IMR-90 (cell line): ENCODE results near the gene SMAP1. TPM values are rescaled to one million over a fixed set of nuclear protein-coding genes. Genes with fewer than 3 reads are reported as not detected.

ENCODE experiments used
- ATAC-seq: fragments of 200-7000 bp; cut with Tn5 transposase; 2 replicates; pipeline ENCODE4 v1.9.1; 2020; ENCODE audit warnings: low read depth, mild to moderate bottlenecking, moderate library complexity
- BruUV-seq: library from RNA; stranded (reverse); fragments of 400-500 nt; replicated peaks from 2 replicates; lab custom pipeline; 2021; lab: Mats Ljungman, UMichigan
- CTCF ChIA-PET: fragments of 300-600 bp; formaldehyde crosslinking; extraction: SDS; loops from one replicate; lab custom pipeline; 2021; ENCODE audit warnings: antibody characterized with exemption; lab: Yijun Ruan, JAX
- POLR2A ChIA-PET: fragments of 300-600 bp; sonication (Branson Sonifier 250); formaldehyde crosslinking; loops from one replicate; lab custom pipeline; 2022; ENCODE audit warnings: antibody characterized with exemption; ENCODE audit not compliant: unreplicated experiment; lab: Charles Lee
- DNase-seq: peaks from one replicate; pipeline ENCODE4 v3.0.0; 2013
- H2AFZ ChIP-seq: replicated peaks from 2 replicates; pipeline ENCODE3; 2013; ENCODE audit warnings: low read length, mild to moderate bottlenecking; ENCODE audit not compliant: poor library complexity
- H2AK5ac ChIP-seq: 2 replicates; pipeline ENCODE4 v1.6.1; 2013; ENCODE audit warnings: low read depth, low read length, inconsistent platforms
- H2AK9ac ChIP-seq: replicated peaks from 2 replicates; pipeline ENCODE3; 2013; ENCODE audit warnings: mild to moderate bottlenecking, low read depth, low read length, moderate library complexity; ENCODE audit not compliant: poor library complexity
- H2BK120ac ChIP-seq: 2 replicates; pipeline ENCODE4 v1.6.1; 2013; ENCODE audit warnings: low read depth, low read length, inconsistent platforms
- H2BK15ac ChIP-seq: 3 replicates; pipeline ENCODE4 v1.6.1; 2013; ENCODE audit warnings: low read depth, low read length, inconsistent platforms
- H2BK20ac ChIP-seq: 2 replicates; pipeline ENCODE4 v1.6.1; 2013; ENCODE audit warnings: low read depth, mild to moderate bottlenecking, inconsistent platforms, low read length, moderate library complexity
- H2BK5ac ChIP-seq: 2 replicates; pipeline ENCODE4 v1.6.1; 2013; ENCODE audit warnings: mild to moderate bottlenecking, low read depth, low read length, inconsistent platforms; ENCODE audit not compliant: poor library complexity, severe bottlenecking
- H3K14ac ChIP-seq: replicated peaks from 2 replicates; pipeline ENCODE4 v1.6.1; 2013; ENCODE audit warnings: low read depth, low read length, inconsistent platforms
- H3K18ac ChIP-seq: 2 replicates; pipeline ENCODE4 v1.6.1; 2013; ENCODE audit warnings: low read depth, low read length, control low read depth
- H3K23ac ChIP-seq: 2 replicates; pipeline ENCODE4 v1.6.1; 2013; ENCODE audit warnings: low read depth, low read length, inconsistent platforms
- H3K27ac ChIP-seq: 2 replicates; pipeline ENCODE4 v1.5.1; 2013; ENCODE audit warnings: mild to moderate bottlenecking, control low read depth, low read length; ENCODE audit not compliant: insufficient read depth
- H3K27me3 ChIP-seq: 2 replicates; pipeline ENCODE4 v1.6.1; 2013; ENCODE audit warnings: low read length; ENCODE audit not compliant: control insufficient read depth, insufficient read depth
- H3K36me3 ChIP-seq: 2 replicates; pipeline ENCODE4 v1.6.1; 2013; ENCODE audit warnings: low read length, mixed read lengths; ENCODE audit not compliant: control insufficient read depth, insufficient read depth
- H3K4ac ChIP-seq: 2 replicates; pipeline ENCODE4 v1.6.1; 2013; ENCODE audit warnings: low read depth, low read length, inconsistent platforms
- H3K4me1 ChIP-seq: 2 replicates; pipeline ENCODE4 v1.6.1; 2013; ENCODE audit warnings: low read length, mixed read lengths; ENCODE audit not compliant: control insufficient read depth, insufficient read depth
- H3K4me2 ChIP-seq: 2 replicates; pipeline ENCODE4 v1.6.1; 2013; ENCODE audit warnings: low read depth, mild to moderate bottlenecking, control low read depth, low read length, moderate library complexity
- H3K4me3 ChIP-seq: 2 replicates; pipeline ENCODE4 v1.5.1; 2013; ENCODE audit warnings: low read depth, mild to moderate bottlenecking, control low read depth, low read length, moderate library complexity; ENCODE audit not compliant: insufficient read depth
- H3K56ac ChIP-seq: 2 replicates; pipeline ENCODE4 v1.6.1; 2013; ENCODE audit warnings: low read length, inconsistent platforms; ENCODE audit not compliant: insufficient read depth; ENCODE audit errors: extremely low read depth
- H3K79me1 ChIP-seq, 2 experiments: 2 replicates each; pipeline ENCODE4 v1.6.1; 2013; ENCODE audit warnings: low read length in 2 of 2, inconsistent platforms in 1 of 2, low read depth in 1 of 2
- H3K9ac ChIP-seq: 2 replicates; pipeline ENCODE4 v1.6.1; 2013; ENCODE audit warnings: low read depth, low read length, control low read depth
- H3K9me1 ChIP-seq: 2 replicates; pipeline ENCODE4 v1.6.1; 2013; ENCODE audit warnings: low read length, inconsistent platforms; ENCODE audit not compliant: insufficient read depth
- H3K9me3 ChIP-seq: 2 replicates; pipeline ENCODE4 v1.6.1; 2013; ENCODE audit warnings: low read length; ENCODE audit not compliant: control insufficient read depth, insufficient read depth
- H4K20me1 ChIP-seq: 2 replicates; pipeline ENCODE4 v1.6.1; 2013; ENCODE audit warnings: low read length, inconsistent platforms; ENCODE audit not compliant: insufficient read depth
- H4K5ac ChIP-seq: 2 replicates; pipeline ENCODE4 v1.6.1; 2013; ENCODE audit warnings: mild to moderate bottlenecking, low read depth, low read length, control low read depth
- H4K8ac ChIP-seq, 2 experiments: 2 replicates each; pipeline ENCODE4 v1.6.1; 2013; ENCODE audit warnings: low read depth in 2 of 2, low read length in 2 of 2, control low read depth in 1 of 2, inconsistent platforms in 1 of 2
- H4K91ac ChIP-seq: 2 replicates; pipeline ENCODE4 v1.6.1; 2013; ENCODE audit warnings: low read depth, low read length, inconsistent platforms; ENCODE audit not compliant: insufficient read depth
- POLR2A ChIP-seq: IDR thresholded peaks from 2 replicates; pipeline ENCODE4 v1.6.1; 2012; ENCODE audit warnings: mild to moderate bottlenecking, low read depth, low read length
- WGBS, 2 experiments: methylation state at CpG; one replicate each; pipeline versions ENCODE4 v1.1.5 to v1.1.7; 2013; ENCODE audit warnings: missing lambda C conversion rate in 2 of 2; ENCODE audit not compliant: insufficient read length in 1 of 2; ENCODE audit errors: extremely low coverage in 2 of 2; 5-methylcytosine and 5-hydroxymethylcytosine counted together
- dilution Hi-C: fragments of 300-500 bp; cut with HindIII; formaldehyde crosslinking; loops from one replicate; pipeline ENCODE4 v1.14.3; 2018; ENCODE audit warnings: low sequenced_read_pairs; ENCODE audit not compliant: unreplicated experiment
- in situ Hi-C: fragments of 300-500 bp; cut with MboI; formaldehyde crosslinking; loops from 3 replicates; pipeline ENCODE4 v1.14.3; 2019; ENCODE audit warnings: low sequenced_read_pairs, inconsistent platforms, mixed read lengths
- intact Hi-C: fragments of 100-400 bp; cut with micrococcal nuclease; formaldehyde crosslinking; loops from 2 replicates; pipeline ENCODE4 v1.10.0; 2022
- polyA plus RNA-seq, 3 experiments: library from polyadenylated mRNA; depleted of rRNA; stranded (reverse); fragments of >200 nt; gene quantifications; 2 replicates each; pipeline ENCODE4 v1.2.3, GENCODE V29; 2012; ENCODE audit warnings: low replicate concordance in 1 of 3
- total RNA-seq: library from RNA; depleted of rRNA; stranded (reverse); fragments of >200 nt; gene quantifications from 2 replicates; pipeline ENCODE4 v1.2.3, GENCODE V29; 2012

SMAP1 gene
- total and polyA plus RNA-seq, 2 of the 4 experiments (the other 2 are of a cell fraction): 14.8 to 16.7 TPM

GRCh38 chr6:70633870-70634269 is 33.8 kb upstream of the SMAP1 start:
- H3K27me3 ChIP-seq: no peaks in the 10 kb centered on the region
- no peaks in the 10 kb centered on the region for H3K4me1 ChIP-seq
- no peak overlapping the region for H4K5ac ChIP-seq
- H2BK15ac ChIP-seq: no peak overlapping the region
- H2AFZ ChIP-seq: no peak overlapping the region
- no peak overlapping the region for H3K27ac ChIP-seq
- H4K91ac ChIP-seq: no peak overlapping the region
- no peak overlapping the region for H2AK9ac ChIP-seq
- H3K9ac ChIP-seq: no peak overlapping the region
- no peak for TF ChIP-seq POLR2A
- ATAC-seq (no peak), DNase-seq (no peak)
- no peaks in the 10 kb centered on the region for H3K79me1 ChIP-seq
- in situ Hi-C loops: no loop called here
- H4K8ac ChIP-seq: no peak overlapping the region
- no CpG with 5 or more reads among the region's 2 CpGs for WGBS, 2 experiments
- dilution Hi-C loops: no loop called here
- ChIA-PET CTCF (no interaction called here), POLR2A (no interaction called here)
- H3K4ac ChIP-seq: no peak overlapping the region
- no peaks in the 10 kb centered on the region for H3K9me1 ChIP-seq
- no peaks in the 10 kb centered on the region for H3K9me3 ChIP-seq
- H2BK5ac ChIP-seq: no peak overlapping the region
- intact Hi-C loops: no loop called here
- no peak overlapping the region for H3K23ac ChIP-seq
- no peak overlapping the region for H2BK120ac ChIP-seq
- BruUV-seq: no TSS peak
- H2AK5ac ChIP-seq: no peak overlapping the region
- H3K36me3 ChIP-seq: no peaks in the 10 kb centered on the region
- H3K14ac ChIP-seq: no peak overlapping the region
- no peak overlapping the region for H3K4me3 ChIP-seq
- no peak overlapping the region for H3K18ac ChIP-seq
- no peaks in the 10 kb centered on the region for H4K20me1 ChIP-seq
- no peak overlapping the region for H2BK20ac ChIP-seq
- no peak overlapping the region for H3K56ac ChIP-seq
- H3K4me2 ChIP-seq: no peak overlapping the region
